ENCODE data around the gene UBASH3A. TPM values are rescaled to one million over a fixed set of nuclear protein-coding genes. Genes with fewer than 3 reads are reported as not detected.

The UBASH3A gene
- total RNA-seq, 1 experiment from 2014 or later: not detected

DNA sequence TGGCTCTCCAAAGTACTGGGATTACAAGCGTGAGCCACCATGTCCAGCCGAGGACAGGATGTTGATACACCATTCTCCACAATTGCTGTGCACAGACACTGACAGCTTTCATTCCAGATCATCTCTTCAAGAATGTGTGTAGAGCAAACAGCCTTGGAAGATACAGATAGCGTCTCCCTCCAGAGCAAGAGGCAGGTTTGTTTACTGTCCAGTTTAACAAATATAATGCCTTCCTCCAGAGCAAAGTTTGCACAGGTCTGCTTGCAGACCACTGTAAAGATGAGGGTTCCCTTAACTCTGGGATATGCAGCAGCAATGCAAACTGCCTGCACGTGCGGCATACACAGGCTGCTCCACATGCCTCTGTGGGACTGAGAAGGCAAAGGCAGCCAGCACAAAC is 12.4 kb upstream of the UBASH3A start:
- Histone ChIP-seq H3K27ac (no peak overlapping the region), H3K36me3 (no peaks in the 10 kb centered on the region), H3K9me3 (replicated peaks) (no peaks in the 10 kb centered on the region), H3K4me3 (no peak overlapping the region), H3K27me3 (no peaks in the 10 kb centered on the region; the same call in 1 of the 2 replicates), H3K4me1 (no peaks in the 10 kb centered on the region)
- no peak for DNase-seq

DNA sequence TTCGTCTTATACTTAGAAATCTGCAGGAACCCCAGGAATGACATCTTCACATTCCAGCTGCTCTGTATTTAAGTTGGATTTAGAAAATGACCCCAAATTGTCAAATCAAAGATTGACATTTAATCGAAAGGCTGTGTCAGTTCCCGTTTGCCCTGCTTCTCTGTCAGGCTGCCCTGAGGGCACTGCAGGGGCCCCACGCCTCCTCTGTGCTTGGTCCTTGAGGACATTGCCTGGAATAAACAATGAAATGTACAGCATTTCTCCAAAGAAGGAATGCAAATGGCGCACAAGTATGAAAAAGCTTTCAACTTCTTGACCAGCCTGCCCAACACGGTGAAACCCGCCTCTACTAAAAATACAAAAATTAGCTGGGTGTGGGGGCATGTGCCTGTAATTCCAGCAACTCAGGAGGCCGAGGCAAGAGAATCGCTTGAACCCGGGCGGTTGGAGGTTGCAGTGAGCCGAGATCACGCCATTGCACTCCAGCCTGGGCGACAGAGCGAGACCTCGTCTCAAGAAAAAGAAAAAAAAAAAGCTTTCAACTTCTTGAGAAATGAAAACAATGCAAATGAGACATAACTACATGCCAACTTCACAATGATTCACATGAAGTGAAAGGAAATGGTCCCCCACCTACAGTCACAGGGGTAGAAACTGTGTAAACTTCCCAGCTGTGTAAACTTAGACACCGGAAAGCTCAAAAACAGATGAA is 10.8 kb upstream of the UBASH3A start:
- no peaks in the 10 kb centered on the region for H3K36me3 ChIP-seq
- H3K27ac ChIP-seq: no peak overlapping the region
- no peak for DNase-seq
- no peaks in the 10 kb centered on the region for H3K9me3 ChIP-seq (replicated peaks)
- no peaks in the 10 kb centered on the region; the same call in 1 of the 2 replicates for H3K27me3 ChIP-seq
- no peak overlapping the region for H3K4me3 ChIP-seq
- H3K4me1 ChIP-seq: no peaks in the 10 kb centered on the region

DNA sequence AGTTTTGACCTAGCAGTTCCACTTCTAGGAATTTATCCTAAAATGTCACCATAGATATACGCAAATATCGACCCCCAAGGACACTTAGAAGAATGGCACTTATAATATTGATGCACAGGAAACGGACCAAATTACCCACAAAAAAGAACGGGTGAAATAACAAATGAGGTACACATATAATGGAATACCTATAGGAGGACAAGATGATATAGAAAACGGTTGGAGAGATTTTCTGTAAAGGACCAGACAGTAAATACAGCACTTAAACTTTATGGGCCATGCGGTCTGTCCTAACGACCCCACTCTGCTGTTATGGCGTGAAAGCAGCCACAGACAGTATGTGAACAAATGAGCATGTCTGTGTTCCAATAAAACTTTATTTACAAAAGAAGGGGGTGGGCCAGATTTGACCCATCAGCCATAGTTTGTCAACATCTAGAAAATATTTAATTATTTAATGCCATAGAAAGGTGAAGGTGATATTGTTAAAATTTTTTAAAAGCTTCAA is 10.2 kb upstream of the UBASH3A start:
- Histone ChIP-seq H3K9me3 (replicated peaks) (no peaks in the 10 kb centered on the region), H3K4me3 (no peak overlapping the region), H3K4me1 (no peaks in the 10 kb centered on the region), H3K27me3 (no peaks in the 10 kb centered on the region; the same call in 1 of the 2 replicates), H3K27ac (no peak overlapping the region), H3K36me3 (no peaks in the 10 kb centered on the region)
- DNase-seq: no peak

DNA sequence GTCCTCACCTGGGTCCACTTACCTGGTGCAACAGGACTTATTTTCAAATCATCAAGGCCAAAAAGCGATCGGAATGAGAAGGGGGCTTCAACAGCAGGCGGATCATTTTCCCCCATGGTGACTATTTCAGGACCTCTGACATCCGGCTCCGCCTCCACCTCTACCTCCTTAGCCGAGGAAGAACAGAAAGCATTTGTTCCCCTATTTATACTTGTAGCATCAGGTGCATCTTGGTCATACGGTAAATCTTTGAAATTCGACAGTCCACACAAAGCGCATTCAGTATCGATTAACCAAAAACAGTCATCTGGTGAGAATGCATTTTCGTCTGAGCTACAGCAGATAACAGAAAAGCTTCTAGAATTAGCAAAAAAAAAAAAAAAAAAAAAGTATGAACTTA is 8.4 kb upstream of the UBASH3A start:
- no peaks in the 10 kb centered on the region for H3K9me3 ChIP-seq (replicated peaks)
- H3K36me3 ChIP-seq: no peaks in the 10 kb centered on the region
- DNase-seq: no peak
- H3K4me1 ChIP-seq: no peaks in the 10 kb centered on the region
- H3K27ac ChIP-seq: no peak overlapping the region
- no peaks in the 10 kb centered on the region for H3K27me3 ChIP-seq
- H3K4me3 ChIP-seq: no peak overlapping the region

DNA sequence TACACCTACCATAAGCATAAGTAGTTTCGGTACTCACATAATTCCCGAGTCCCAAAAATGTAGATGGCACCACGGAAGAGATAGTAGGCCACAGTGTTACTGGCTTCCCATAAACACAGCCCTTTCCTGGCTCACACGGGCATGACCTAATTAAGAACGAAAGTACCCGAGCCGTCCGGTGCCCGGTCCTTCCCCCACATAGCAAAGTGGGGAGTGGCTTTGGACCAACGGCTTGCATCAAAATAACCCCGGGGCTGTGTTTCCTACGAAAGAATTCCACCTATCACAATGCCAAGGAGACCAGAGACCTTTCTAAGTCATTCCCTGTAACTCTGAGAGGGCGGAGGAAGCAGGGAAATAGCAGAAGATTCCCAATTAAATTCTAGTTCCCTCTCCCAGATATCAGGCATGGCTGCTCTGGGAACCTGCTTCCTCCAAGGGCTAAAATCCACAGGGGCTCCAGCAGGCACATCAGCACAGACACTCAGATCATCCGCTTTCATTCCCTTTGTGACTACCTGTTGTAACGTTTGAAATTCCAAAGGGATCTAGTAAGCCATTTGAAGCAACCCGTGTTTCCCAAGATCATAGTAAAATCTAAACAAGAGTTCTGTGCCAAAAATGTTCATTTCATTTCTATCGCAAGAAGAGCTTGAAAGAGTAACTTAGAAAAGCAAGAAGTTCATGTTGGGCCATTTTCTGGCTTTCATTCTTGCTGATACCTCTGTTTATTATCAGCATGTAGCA is 7.6 kb upstream of the UBASH3A start, which contains the start of gene TMPRSS3:
TSS of gene TMPRSS3 (minus strand) at position 148 of the 747 bp plus-strand sequence. CDS start 635 bp downstream, outside the sequence.
- H3K4me1 ChIP-seq: no peaks in the 10 kb centered on the region
- H3K36me3 ChIP-seq: no peaks in the 10 kb centered on the region
- no peak within 1 kb of the TSS for H3K4me3 ChIP-seq
- DNase-seq: no peak
- H3K9me3 ChIP-seq (replicated peaks): no peaks in the 10 kb centered on the region
- H3K27me3 ChIP-seq: no peaks in the 10 kb centered on the region
- H3K27ac ChIP-seq: no peak within 1 kb of the TSS

DNA sequence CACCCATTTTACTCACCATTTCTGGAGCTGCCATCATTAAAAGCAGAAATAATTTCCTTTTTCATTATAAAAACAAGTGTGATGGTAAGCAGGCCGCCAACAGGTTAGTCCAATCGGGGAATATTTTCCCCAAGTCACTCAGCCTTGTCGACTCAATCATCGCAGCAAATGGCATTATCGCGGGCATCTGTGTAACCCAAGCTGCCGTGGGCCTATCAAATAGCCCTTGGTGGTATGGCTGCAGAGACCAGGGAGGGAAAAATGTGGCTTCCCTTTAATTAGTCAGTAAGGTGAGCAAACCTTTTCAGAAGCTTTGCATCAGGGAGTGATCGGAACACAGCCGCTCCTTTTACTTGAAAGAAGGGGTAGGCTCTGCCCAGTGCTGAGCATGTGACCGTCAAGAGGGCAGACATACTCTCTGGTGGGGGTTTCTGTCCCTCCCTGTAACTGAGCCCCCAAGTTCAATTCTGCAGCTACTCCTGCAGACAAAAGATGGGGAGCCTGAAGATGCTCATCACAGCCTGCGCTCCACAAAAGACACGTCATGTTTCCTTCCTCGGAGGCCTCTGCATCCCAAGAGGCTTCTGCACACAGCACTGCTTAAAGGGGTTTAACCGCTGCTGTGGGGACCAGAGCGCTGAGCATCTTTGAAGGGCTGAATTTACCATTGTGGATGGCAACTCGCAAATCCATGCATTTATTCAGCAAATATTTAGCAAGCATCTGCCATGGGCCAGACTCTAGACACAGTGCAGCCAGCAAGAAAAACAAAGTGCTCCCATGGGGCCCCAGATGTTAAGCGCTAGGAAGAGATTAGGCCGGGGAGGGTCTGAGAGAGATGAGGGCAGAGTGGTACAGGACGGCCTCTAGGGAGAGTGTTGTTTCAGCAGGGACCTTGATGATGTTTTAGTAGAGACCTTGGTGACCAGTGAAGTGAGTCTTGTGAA is 6.6 kb upstream of the UBASH3A start:
- Histone ChIP-seq H3K4me3 (no peak overlapping the region), H3K27ac (no peak overlapping the region), H3K9me3 (replicated peaks) (no peaks in the 10 kb centered on the region), H3K4me1 (no peaks in the 10 kb centered on the region), H3K36me3 (no peaks in the 10 kb centered on the region), H3K27me3 (no peaks in the 10 kb centered on the region)
- DNase-seq: no peak

DNA sequence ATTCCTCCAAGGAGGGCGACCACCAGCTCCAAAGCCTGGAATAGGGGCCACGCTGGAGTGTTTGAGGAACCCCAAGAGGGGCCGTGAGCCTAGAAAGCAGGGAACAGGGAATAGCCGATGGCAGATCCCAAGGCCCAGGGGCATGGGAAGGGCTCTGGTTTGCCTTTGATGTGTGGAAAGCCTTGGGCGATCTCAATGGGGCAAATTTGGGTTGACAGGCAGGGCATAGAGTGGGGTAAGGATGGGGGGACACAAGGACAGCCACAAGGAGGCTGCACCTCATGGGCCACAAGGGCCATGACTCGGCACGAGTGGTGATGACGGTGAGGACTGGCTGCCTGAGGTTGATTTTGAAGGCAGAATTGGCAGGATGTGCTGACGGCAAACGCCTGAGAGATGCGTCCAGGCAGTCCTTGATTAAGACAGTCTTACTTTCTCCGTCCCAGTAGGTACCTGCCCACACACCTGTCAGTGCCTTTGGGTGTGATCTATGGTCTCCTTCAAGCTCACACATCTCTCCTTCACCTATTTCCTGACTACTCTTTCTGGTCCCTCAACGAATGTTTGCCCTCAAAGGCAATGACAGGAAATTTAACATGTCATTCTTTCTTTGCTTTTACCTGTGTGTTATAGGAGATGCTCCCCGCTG is 5.8 kb upstream of the UBASH3A start:
- H3K27me3 ChIP-seq: no peaks in the 10 kb centered on the region
- H3K27ac ChIP-seq: no peak overlapping the region
- H3K4me3 ChIP-seq: no peak overlapping the region
- DNase-seq: no peak
- no peaks in the 10 kb centered on the region for H3K4me1 ChIP-seq
- H3K36me3 ChIP-seq: no peaks in the 10 kb centered on the region
- H3K9me3 ChIP-seq (replicated peaks): no peaks in the 10 kb centered on the region

DNA sequence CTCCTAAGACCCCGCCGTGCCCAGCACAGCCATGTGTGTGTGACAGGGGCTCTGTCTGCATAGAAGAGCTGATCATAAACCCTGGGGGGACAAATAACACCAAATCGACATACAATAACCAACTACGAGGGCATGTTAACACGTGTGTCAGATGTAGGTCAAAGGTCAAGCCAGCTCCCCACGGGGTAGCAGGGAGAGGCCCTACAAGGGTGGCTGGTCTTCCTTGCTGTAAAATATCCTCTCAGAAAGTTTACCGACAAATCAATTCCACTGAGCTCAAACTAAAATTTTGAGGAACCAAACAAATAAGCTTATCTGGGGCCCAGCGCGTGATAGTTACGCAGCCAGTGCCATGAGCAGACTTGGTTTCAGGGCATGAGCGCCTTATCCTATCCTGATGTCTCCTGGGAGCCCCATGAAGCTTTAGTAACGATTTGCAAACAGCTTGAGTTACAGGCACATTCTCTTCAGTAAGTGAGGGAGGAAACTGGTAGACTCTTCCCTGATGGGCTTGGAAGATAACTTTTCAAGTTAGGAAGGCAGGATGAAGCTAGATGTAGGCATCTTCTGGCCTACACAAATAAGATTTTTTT is 5.2 kb upstream of the UBASH3A start:
- Histone ChIP-seq H3K9me3 (replicated peaks) (no peaks in the 10 kb centered on the region), H3K4me1 (no peaks in the 10 kb centered on the region), H3K27me3 (no peaks in the 10 kb centered on the region), H3K36me3 (no peaks in the 10 kb centered on the region), H3K4me3 (no peak overlapping the region), H3K27ac (no peak overlapping the region)
- DNase-seq: no peak

DNA sequence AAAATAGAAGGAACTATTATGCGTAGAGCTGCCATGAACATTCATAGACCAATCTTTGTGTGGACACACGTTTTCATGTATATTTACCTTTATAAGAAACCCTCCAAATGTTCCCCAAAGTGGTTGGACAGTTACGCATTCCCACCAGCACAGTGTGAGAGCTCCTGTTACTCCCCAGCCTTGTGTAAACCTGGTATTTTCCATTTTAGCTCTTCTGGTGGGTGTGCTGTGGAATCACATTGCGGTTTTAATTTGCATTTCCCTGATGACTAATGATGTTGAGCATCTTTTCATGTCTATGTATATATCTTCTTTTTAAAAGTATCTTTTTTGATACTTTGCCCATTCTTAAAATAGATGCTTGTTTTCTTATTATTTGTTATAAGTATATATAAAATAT is 3.2 kb upstream of the UBASH3A start:
- DNase-seq: no peak
- H3K27me3 ChIP-seq: no peaks in the 10 kb centered on the region
- no peaks in the 10 kb centered on the region for H3K9me3 ChIP-seq (replicated peaks)
- no peaks in the 10 kb centered on the region for H3K36me3 ChIP-seq
- H3K27ac ChIP-seq: no peak overlapping the region
- no peak overlapping the region for H3K4me3 ChIP-seq
- H3K4me1 ChIP-seq: no peaks in the 10 kb centered on the region

DNA sequence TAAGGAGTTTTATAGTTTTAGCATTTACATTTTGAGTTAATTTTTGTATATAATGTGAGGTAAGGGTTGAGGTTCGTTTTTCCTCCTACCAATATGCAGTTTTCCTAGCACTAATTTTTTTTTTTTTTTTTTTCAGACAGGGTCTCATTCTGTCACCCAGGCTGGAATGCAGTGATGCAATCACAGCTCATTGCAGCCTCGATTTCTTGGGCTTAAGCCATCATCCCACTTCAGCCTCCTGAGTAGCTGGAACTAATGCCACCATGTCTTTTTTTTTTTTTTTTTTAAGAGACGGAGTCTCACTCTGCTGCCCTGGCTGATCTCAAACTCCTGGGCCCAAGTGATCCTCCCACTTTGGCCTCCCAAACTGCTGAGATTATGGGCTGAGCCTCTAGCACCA is 2.5 kb upstream of the UBASH3A start:
- Histone ChIP-seq H3K9me3 (replicated peaks) (no peaks in the 10 kb centered on the region), H3K4me3 (no peak overlapping the region), H3K4me1 (no peaks in the 10 kb centered on the region), H3K36me3 (no peaks in the 10 kb centered on the region), H3K27ac (no peak overlapping the region), H3K27me3 (no peaks in the 10 kb centered on the region)
- DNase-seq: no peak

DNA sequence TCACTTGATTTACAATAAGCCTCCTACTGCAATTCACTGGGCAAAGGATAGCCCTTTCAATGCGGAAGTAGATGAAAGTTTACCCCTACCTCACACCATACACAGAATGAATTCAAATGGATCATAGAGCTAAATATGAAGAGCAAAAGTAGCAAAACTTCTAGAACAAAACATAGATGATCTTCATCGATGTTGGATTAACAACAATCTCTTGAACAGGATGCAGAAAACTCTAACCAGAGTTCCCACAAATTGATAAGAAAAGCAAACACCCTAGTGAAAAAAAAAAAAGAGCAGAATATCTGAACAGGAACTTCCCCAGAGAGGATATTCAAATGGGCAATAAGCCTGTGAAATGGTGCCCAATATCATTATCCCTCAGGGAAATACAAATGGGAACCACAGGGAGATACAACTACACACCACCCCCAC is 1.9 kb upstream of the UBASH3A start:
- Histone ChIP-seq H3K27me3 (no peaks in the 10 kb centered on the region), H3K9me3 (replicated peaks) (no peaks in the 10 kb centered on the region), H3K36me3 (no peaks in the 10 kb centered on the region)

DNA sequence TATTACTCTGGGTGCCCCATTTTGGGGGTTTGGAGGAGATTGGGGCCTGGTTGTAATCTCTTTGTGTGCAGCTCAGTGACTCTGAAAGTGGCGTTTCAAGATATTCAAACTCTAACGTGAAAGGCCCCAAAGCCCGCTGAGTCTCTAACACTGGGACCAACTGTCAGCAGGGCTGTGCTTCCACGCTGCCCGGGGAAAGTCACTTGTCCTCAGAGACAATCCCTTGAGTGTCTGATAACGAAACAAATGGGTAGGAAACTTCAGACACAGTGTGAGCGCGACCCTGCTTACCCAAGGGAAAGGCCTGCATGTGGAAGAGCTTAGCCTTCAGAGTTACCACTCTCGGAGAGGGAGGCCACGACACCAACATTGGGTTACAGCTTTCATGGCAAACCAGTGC is 837 bp downstream of the UBASH3A start:
- DNase-seq: no peak
- no peak overlapping the region for H3K27ac ChIP-seq
- H3K4me3 ChIP-seq: no peak overlapping the region
- no peaks in the 10 kb centered on the region for H3K27me3 ChIP-seq
- no peaks in the 10 kb centered on the region for H3K9me3 ChIP-seq (replicated peaks)
- no peaks in the 10 kb centered on the region for H3K36me3 ChIP-seq
- no peaks in the 10 kb centered on the region for H3K4me1 ChIP-seq

More for the DNA sequence above, 1.9 kb upstream of the UBASH3A start:
- no peaks in the 10 kb centered on the region for H3K4me1 ChIP-seq
- H3K27ac ChIP-seq: no peak overlapping the region
- no peak overlapping the region for H3K4me3 ChIP-seq
- DNase-seq: no peak

DNA sequence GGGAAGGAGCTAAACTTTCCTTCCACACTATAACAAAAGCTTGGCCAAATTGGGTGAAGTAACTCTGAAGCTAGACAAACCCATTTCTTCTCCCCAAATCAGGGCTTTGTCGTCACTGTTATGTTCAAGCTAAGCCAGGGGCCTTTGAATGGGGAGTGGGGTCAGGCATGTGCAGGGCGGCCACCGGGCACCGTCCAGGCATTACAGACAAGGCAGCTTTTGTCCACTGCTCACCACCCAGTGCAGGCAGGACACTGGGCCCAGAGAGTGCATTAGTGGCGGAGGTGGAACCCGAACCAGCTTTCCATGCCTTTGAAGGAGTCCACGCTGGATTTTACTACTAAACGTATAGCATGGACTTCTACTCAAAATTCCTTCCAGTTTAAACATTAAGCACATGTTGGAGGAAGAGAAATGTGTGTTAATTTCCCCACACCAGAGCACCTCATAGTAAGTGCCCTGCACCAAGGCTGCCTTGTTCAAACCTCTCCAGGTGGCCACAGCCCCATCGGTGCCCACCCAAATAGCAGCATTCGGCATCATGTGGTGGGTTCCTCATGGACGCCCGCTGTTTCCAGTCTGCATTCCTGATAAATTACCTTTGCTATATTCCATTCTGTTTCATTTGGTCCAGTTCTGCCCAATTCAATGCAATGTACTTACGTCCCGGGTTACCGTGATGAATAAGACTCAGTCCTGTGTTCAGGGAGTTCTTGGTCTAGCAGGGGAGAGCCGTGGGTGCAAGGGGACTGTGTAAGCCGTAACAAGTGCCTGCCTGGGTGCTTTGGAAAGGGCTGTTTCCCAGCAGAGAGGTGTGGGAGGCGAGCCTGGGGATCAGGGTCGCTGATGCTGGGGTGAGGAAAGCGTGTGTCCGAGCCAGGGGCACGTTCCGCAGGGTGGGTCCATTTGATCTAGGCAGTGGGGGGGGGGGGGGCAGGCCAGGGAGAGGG is 1.6 kb downstream of the UBASH3A start:
- no peaks in the 10 kb centered on the region for H3K4me1 ChIP-seq
- no peak overlapping the region for H3K4me3 ChIP-seq
- no peaks in the 10 kb centered on the region for H3K27me3 ChIP-seq
- H3K9me3 ChIP-seq (replicated peaks): no peaks in the 10 kb centered on the region
- H3K27ac ChIP-seq: no peak overlapping the region
- H3K36me3 ChIP-seq: no peaks in the 10 kb centered on the region
- no peak for DNase-seq
